22Rv1 (cell line): ENCODE measurements around the gene KIF26B.

Experiments used
- CTCF ChIP-seq: fragments of 450-650 bp; IDR thresholded peaks from 2 replicates; pipeline ENCODE4 v1.5.1; 2017; ENCODE audit warnings: mild to moderate bottlenecking
- ZFX ChIP-seq: fragments of 450-650 bp; IDR thresholded peaks from 2 replicates; pipeline ENCODE4 v1.6.1; 2017; ENCODE audit warnings: antibody characterized with exemption, borderline replicate concordance

GRCh38 chr1:245698116-245698515, 543.3 kb downstream of the KIF26B start:
- TF ChIP-seq CTCF, result no peak
- no peak for TF ChIP-seq ZFX
